ENCODE results near the gene NCR3LG1. TPM values are rescaled to one million over a fixed set of nuclear protein-coding genes. Genes with fewer than 3 reads are reported as not detected.
"Not testable (repeated sequence)": the region's sequence is repeated elsewhere in the genome, so short reads cannot be mapped to it uniquely, and the experiment has no call there.

Gene NCR3LG1
- total RNA-seq, 4 donors from 2014 or later = 5.2 to 11.7 (median 9.4) TPM

DNA sequence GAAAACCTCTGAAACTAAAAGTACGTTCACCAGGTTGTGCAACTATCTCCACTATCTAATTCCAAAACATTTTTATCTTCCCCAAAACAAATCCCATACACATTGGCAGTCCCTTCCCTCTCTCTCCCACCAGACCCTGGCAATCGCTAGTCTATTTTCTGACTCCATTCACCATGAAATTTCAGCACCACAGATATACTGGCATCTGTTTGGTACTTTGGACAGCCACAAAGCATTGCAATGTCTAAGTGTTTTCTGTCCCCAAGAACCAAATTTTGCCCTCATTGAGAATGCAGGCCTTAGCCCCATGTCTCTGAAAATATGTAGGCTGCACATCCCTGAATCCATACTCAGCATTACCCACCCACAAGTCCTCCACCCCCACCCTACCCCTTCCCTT lies 64.9 kb downstream of the NCR3LG1 start:
- Histone ChIP-seq H3K27me3 (peaks cover 16% of the 10 kb centered on the region), H3K4me1 (peaks cover 0 to 13% (median 5%) of the 10 kb centered on the region in 4 donors), H3K36me3 (no peaks in the 10 kb centered on the region), H3K27ac (no peak overlapping the region), H3K4me3 (no peak overlapping the region), H3K9me3 (no peaks in the 10 kb centered on the region)
- in situ Hi-C loops (cut with MboI; ENCODE audit: low pct_ligation_motif_present in 1 of 4, low pct_unique_long_range_greater_than_20kb in 1 of 4, low sequenced_read_pairs in 3 of 4) = no loop called here
- no peak for DNase-seq
- intact Hi-C loops (cut with DNase I; ENCODE audit: low total_unique reads) = no loop called here
- WGBS, 2 donors (ENCODE audit: low coverage in 1 of 2) = 48 to 71% methylated on average over 2 of the region's 2 CpGs
- TF ChIP-seq, protein P1, sequence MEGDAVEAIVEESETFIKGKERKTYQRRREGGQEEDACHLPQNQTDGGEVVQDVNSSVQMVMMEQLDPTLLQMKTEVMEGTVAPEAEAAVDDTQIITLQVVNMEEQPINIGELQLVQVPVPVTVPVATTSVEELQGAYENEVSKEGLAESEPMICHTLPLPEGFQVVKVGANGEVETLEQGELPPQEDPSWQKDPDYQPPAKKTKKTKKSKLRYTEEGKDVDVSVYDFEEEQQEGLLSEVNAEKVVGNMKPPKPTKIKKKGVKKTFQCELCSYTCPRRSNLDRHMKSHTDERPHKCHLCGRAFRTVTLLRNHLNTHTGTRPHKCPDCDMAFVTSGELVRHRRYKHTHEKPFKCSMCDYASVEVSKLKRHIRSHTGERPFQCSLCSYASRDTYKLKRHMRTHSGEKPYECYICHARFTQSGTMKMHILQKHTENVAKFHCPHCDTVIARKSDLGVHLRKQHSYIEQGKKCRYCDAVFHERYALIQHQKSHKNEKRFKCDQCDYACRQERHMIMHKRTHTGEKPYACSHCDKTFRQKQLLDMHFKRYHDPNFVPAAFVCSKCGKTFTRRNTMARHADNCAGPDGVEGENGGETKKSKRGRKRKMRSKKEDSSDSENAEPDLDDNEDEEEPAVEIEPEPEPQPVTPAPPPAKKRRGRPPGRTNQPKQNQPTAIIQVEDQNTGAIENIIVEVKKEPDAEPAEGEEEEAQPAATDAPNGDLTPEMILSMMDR (IDR thresholded peaks at IDR 0.05) = no peak
- TF ChIP-seq POLR2A (IDR thresholded peaks at IDR 0.05) (no peak), POLR2AphosphoS5 (IDR thresholded peaks at IDR 0.05) (no peak), EP300 (IDR thresholded peaks at IDR 0.05; ENCODE audit: low read depth) (no peak)

- 72 to 100% methylated on average over 1 to 2 of the region's 2 CpGs for WGBS, 2 donors (ENCODE audit: low coverage in 1 of 2)
- Histone ChIP-seq H3K4me1 (peaks cover 0 to 5% (median under 1%) of the 10 kb centered on the region in 4 donors), H3K9me3 (no peaks in the 10 kb centered on the region), H3K27ac (no peak overlapping the region), H3K36me3 (no peaks in the 10 kb centered on the region), H3K4me3 (no peak overlapping the region), H3K27me3 (peaks cover 16% of the 10 kb centered on the region)
- in situ Hi-C loops (cut with MboI; ENCODE audit: low pct_ligation_motif_present in 1 of 4, low pct_unique_long_range_greater_than_20kb in 1 of 4, low sequenced_read_pairs in 3 of 4) (no loop called here), intact Hi-C loops (cut with DNase I; ENCODE audit: low total_unique reads) (no loop called here)
- no peak for TF ChIP-seq POLR2AphosphoS5 (IDR thresholded peaks at IDR 0.05)
- TF ChIP-seq, protein P1 (IDR thresholded peaks at IDR 0.05) = no peak
- no peak for TF ChIP-seq POLR2A (IDR thresholded peaks at IDR 0.05)
- TF ChIP-seq EP300 (IDR thresholded peaks at IDR 0.05; ENCODE audit: low read depth) = no peak
- no peak for DNase-seq
Observed at GRCh38 chr11:17418444-17419081, 67.0 kb downstream of the NCR3LG1 start.

GRCh38 chr11:17421781-17422180 lies 70.2 kb downstream of the NCR3LG1 start:
- no peaks in the 10 kb centered on the region for H3K9me3 ChIP-seq
- intact Hi-C loops (cut with DNase I; ENCODE audit: low total_unique reads) = no loop called here
- TF ChIP-seq POLR2A (IDR thresholded peaks at IDR 0.05) (no peak), EP300 (IDR thresholded peaks at IDR 0.05; ENCODE audit: low read depth) (no peak), POLR2AphosphoS5 (IDR thresholded peaks at IDR 0.05) (no peak)
- TF ChIP-seq, protein P1 (IDR thresholded peaks at IDR 0.05) = no peak
- H3K36me3 ChIP-seq = no peaks in the 10 kb centered on the region
- peaks cover 16% of the 10 kb centered on the region for H3K27me3 ChIP-seq
- no peak for DNase-seq
- H3K4me1 ChIP-seq = peaks cover 0 to 3% (median 2%) of the 10 kb centered on the region in 4 donors
- H3K4me3 ChIP-seq = no peak overlapping the region
- in situ Hi-C loops (cut with MboI; ENCODE audit: low pct_ligation_motif_present in 1 of 4, low pct_unique_long_range_greater_than_20kb in 1 of 4, low sequenced_read_pairs in 3 of 4) = no loop called here
- 35 to 68% methylated on average over 2 to 4 of the region's 4 CpGs for WGBS, 2 donors (ENCODE audit: low coverage in 1 of 2)
- H3K27ac ChIP-seq = no peak overlapping the region

GRCh38 chr11:17423533-17424310 lies 72.1 kb downstream of the NCR3LG1 start:
- Histone ChIP-seq H3K27ac (no peak overlapping the region), H3K4me3 (no peak overlapping the region), H3K36me3 (no peaks in the 10 kb centered on the region), H3K27me3 (peaks cover 11% of the 10 kb centered on the region), H3K9me3 (no peaks in the 10 kb centered on the region), H3K4me1 (peaks cover 0 to 3% (median 2%) of the 10 kb centered on the region in 4 donors)
- 66 to 84% methylated on average over 5 to 11 of the region's 11 CpGs for WGBS, 2 donors (ENCODE audit: low coverage in 1 of 2)
- in situ Hi-C loops (cut with MboI; ENCODE audit: low pct_ligation_motif_present in 1 of 4, low pct_unique_long_range_greater_than_20kb in 1 of 4, low sequenced_read_pairs in 3 of 4) = no loop called here
- DNase-seq = peak; percentile 72
- TF ChIP-seq, protein P1 (IDR thresholded peaks at IDR 0.05) = no peak
- TF ChIP-seq EP300 (IDR thresholded peaks at IDR 0.05; ENCODE audit: low read depth) (no peak), POLR2A (IDR thresholded peaks at IDR 0.05) (no peak), POLR2AphosphoS5 (IDR thresholded peaks at IDR 0.05) (no peak)
- intact Hi-C loops (cut with DNase I; ENCODE audit: low total_unique reads) = no loop called here

GRCh38 chr11:17426233-17426632 lies 74.6 kb downstream of the NCR3LG1 start:
- H3K9me3 ChIP-seq; H3K4me1 ChIP-seq; H3K27ac ChIP-seq; in situ Hi-C loops (cut with MboI; ENCODE audit: low pct_ligation_motif_present in 1 of 4, low pct_unique_long_range_greater_than_20kb in 1 of 4, low sequenced_read_pairs in 3 of 4); H3K27me3 ChIP-seq; H3K36me3 ChIP-seq; H3K4me3 ChIP-seq; intact Hi-C loops (cut with DNase I; ENCODE audit: low total_unique reads); DNase-seq: not testable (repeated sequence)
- 71 to 77% methylated on average over 5 of the region's 5 CpGs for WGBS, 2 donors (ENCODE audit: low coverage in 1 of 2)
